SKM-1 treated with dmso at 0.1 percent for 144 hours (cell line): ENCODE results near the gene GUK1.
"Not testable (repeated sequence)": the region's sequence is repeated elsewhere in the genome, so short reads cannot be mapped to it uniquely, and the experiment has no call there.

Source experiments
- DNase-seq: peaks from one replicate; lab custom pipeline; 2025; ENCODE audit not compliant: unreplicated experiment; lab: John Stamatoyannopoulos, UW

GUK1 gene

DNA sequence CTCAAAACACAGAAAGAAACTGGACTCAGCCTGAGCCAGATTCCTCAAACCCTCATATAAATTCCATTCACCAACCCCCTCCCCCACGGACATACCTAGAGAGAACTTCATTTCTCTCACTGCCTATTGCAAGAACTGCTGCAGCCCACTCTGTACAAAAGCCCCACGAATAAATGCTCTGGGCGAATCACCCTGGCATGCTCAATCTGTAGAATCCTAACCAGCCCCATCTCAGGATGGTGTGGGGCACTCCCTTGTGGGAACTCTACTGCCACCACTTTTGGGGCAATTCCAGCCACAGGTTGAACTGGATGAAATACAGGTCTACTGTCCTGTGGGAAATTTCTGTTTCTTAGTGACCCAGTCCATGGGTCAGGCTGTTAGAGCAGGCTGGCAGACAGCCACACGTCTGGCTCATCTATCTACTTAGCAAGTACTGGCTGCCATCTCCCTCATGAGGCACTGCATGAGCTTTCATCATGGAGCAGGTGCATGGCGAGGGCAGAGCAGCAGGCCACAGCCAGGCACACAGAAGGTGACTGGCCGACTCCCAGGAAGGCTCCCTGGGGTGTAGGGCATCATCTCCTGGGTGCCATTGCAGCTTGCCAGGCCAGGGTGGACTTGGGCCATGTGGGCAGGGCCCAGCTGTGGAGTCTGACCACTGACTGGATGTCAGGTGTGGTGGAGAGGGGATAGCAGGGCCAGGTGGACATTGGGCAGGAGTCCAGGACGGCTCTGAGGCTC, 35.4 kb upstream of the GUK1 start:
- DNase-seq: no peak

DNA sequence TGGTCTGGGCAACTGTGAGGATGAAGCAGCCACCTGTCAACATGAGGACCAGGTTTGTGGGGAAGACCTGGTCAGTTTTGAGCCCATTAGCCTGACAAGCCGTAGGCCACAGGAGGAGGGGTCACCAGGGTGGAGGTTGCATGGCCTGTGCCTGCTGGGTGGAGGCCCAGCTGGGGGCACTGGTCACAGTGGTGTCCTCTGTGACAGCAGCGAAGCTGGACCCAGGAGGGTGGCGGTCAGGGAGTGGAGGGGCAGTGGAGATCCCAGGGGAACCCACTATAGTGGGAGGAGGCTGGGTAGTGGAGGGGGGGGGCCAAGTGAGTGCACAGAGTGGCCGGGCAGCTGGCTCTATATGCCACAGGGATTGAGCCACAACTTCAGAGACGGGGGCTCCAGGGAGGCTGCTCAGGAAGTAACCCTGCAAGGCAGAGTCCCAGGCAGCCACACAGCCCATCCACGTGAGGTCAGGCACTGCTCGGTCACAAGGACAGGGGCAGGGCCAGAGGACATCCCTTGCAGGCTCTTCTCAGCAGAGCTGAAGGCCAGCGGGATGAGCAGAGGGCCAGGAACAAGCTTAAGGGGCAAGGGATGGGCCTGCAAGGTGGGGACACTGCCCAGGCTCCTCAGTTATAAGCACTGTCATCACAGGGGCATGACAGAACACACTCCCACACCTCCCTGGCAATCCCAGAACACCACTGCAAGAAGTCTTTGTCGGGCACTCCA, 34.6 kb upstream of the GUK1 start:
- no peak for DNase-seq

- DNase-seq: no peak
Measured at GRCh38 chr1:228105996-228106799, 33.9 kb upstream of the GUK1 start.

DNA sequence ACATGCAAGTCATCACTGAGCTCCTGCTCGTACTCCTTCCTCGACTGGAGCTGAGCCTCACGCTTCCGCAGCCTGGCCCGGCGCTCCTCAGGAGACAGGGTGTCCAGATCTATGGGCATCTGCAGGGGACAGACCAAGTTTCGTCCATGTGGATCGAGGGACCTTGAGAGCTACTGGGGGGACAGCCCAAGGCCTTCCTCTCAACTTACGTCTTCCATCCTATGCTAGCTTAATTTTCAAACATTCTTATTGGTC, 33.4 kb upstream of the GUK1 start:
- no peak for DNase-seq

DNA sequence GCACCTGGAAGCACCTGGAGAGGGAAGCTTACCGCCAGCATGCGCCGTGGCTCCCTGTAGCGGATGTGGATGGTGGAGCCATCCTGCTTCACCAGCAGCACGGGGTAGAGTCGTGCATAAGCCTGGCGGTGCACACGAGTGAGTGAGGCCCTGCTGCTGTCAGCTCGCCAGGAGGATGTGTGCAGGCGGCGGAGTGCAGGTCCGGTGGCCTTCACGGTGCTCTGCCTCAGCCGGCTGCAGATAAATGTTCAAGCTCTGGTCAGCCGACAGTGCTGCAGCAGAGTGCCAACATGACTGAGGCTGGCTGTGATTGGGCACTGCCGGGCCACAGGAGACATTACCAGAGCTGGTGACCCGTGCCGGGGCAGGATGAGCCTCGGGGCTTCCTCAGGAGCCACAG, 32.4 kb upstream of the GUK1 start:
- DNase-seq: no peak

- DNase-seq: no peak
Measured at GRCh38 chr1:228108055-228108690, 31.9 kb upstream of the GUK1 start.

DNA sequence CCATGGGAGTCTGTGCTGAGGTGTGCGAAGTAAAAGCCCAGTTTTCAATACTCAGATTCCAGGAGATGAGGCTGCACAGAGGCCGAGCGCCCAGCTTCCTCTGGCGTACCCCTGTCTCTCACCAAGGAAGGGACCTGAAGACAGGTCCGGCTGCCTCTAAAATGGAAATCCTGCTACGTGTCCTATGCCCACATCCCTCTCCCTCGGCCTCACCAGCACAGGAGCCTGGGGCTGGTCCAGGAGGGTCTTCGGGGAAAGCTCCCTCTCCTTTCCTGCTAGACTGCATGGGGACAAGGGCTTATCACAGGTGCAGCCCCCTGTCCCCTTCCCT, 31.4 kb upstream of the GUK1 start:
- DNase-seq: no peak

DNA sequence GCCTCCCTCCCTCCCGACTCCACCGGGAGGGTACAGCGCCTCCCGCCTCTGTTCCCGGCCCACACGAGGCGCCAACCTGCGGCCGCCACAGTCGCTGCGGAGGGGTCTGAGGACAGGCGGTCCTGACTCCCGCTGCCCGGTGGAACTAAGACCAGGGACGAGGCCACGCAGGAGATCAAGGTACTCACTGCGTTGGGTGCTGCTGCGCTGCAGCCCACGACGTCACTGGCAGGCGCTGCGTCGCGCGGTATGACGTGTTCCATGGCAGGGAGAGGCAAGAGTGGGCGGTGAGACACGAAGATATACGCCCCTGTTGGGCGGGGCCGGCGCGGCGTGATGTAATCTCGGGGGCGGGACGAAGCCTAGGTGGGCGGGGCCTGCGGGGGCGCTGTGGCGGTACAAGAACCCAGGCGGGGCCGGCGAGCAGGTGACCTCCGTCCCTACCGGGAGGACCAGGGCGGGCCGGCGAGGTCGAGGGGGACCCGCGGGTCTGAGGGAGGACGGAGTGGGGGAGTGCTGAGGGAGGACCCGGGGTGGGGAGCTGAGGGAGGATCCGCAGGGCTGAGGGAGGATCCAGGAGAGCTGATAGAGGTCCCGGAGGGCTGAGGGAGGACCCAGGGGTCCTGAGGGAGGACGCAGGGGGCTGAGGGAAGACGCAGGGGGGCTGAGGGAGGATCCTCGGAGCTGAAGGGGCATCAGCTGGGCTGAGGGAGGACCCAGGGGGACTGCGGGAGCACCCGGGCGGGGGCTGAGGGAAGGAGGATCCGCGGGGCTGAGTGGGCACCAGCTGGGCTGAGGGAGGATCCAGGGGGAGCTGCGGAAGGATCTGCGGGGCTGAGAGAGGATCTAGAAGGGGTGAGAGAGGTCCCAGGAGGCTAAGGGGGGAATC, 30.8 kb upstream of the GUK1 start, which contains the start of gene MRPL55:
Gene MRPL55 (minus strand): TSS at position 227 of the 889 bp plus-strand sequence. CDS start 1,039 bp downstream, outside the sequence.
- peak; percentile 97 for DNase-seq

DNA sequence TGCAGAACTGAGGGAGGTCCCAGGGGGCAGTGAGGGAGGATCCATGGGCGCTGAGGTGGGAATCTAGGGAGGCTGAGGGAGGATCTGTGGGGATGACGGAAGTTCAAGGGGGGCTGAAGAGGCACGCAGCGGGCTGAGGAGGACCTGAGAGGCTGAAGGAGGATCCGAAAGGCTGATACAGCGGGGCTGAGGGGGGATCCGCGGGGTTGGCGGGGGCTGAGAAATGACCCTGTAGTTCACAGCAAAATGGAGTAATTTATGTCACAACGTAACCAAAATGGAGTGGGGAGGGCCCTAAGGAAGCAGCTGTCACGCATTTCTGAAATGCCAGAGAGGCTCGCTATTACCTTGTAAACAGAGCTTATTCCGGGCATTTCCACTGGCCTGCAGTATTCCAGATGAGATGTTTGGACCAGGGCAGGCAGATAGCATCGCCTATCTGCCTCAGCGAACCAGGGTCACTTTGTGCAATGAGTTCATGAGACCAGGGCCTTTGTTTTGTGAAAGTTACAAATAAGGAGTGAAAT, 30.1 kb upstream of the GUK1 start:
- no peak for DNase-seq

- DNase-seq: no peak
Measured at GRCh38 chr1:228110556-228110955, 29.5 kb upstream of the GUK1 start.

DNA sequence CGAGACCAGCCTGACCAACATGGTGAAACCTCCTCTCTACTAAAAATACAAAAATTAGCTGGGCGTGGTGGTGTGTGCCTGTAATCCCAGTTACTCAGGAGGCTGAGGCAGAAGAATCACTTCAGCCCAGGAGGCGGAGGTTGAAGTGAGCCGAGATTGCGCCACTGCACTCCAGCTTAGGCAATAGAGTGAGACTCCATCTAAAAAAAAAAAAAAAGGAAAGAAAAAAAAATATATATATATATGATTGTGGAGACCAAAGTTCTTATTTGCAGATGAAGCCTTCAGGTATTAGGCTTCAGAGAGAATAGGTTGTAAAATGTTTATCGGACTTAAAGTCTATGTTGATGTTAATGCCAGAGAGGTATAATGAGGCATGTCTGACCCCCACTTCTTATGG, 28.8 kb upstream of the GUK1 start:
- DNase-seq: not testable (repeated sequence)

- DNase-seq: no peak
Measured at GRCh38 chr1:228112167-228112566, 27.9 kb upstream of the GUK1 start.

- DNase-seq: no peak
Measured at GRCh38 chr1:228112617-228113016, 27.5 kb upstream of the GUK1 start.

GRCh38 chr1:228114827-228115226, 25.3 kb upstream of the GUK1 start:
- no peak for DNase-seq

GRCh38 chr1:228117335-228117734, 22.7 kb upstream of the GUK1 start:
- DNase-seq: no peak

DNA sequence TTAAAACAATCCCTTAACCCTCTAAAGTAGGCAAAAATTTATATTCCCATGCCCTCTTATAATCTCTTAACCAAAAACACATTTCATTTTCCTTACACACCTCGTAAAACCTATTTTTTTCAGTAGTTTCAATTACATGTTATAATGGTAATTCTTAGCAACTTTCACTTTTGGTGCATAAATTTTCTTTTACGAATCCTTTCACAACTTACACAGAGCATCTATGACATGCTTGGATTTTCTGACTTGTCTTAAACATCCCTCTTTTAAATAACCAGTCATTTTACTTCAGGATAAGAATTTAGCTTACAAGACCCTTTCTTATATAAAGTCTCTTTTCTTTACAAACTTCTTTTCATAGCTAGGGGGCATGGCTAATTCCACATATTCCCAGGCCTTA, 22.0 kb upstream of the GUK1 start:
- DNase-seq: no peak

DNA sequence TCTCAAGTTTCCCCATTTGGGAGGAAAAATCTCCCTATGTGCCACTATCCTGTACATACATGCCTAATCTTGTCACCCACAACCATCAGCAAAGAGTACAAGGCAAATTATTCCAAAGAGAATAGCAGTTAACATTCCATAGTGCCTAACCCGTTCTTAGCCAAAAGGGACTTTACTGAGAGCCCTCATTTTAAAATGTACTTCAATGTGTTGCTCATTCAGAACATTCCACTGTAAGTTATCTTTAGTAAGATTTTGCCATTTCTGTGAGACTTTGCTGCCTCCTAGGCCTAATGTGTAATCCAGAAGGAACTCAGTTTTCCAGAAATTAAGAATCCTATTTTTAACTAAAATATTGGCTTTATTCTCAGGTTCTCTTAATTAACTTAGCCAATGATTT, 19.7 kb upstream of the GUK1 start:
- DNase-seq: no peak

- DNase-seq: no peak
Measured at GRCh38 chr1:228120857-228121489, 19.1 kb upstream of the GUK1 start.

- DNase-seq: no peak
Measured at GRCh38 chr1:228122921-228123441, 17.1 kb upstream of the GUK1 start.

DNA sequence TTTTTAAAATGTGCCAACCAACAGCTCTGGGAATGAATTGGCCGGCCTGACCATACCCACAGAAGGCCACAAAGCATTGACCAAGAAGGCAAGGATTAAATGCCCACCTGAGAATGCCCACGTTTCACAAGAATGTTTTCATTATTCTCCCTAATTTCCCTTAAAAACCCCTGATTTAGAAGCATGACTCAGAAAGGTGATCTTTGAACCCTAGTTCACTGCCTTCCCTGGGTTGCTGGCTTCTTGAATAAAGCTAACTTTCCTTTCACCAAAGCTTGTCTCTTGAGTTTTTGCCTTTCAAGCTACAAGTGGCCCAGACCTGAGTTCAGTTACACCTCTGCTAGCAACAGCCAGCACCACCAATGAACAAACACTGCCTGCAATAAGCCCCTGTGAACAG, 16.6 kb upstream of the GUK1 start:
- DNase-seq: no peak
